GM12801 (cell line): ENCODE results near the gene CIDEA.

ENCODE experiments used
- TF ChIP-seq, protein P1 (sequence below): IDR thresholded peaks from one replicate; pipeline ENCODE4 v1.5.1; 2011; ENCODE audit warnings: control low read depth; ENCODE audit not compliant: insufficient read length; ENCODE audit errors: extremely low read depth

CIDEA gene

DNA sequence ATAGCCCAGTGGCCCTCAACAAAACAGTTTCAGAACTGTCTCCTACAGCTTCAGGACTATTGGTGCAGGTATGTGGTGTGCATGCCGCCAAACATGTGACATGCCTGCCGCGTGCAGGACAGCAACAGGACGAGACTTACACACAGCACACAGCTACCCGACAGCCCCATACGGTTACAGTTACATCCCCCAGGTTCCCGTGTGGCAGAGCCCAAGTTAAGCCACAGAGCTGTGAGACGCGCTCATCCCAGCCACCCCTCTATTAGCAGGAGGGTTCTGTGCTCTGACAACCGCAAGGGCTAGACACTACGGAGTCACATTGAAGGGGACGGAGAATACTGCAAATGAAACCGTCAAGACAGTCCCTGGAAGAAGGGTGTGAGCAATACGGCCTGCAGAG, 37.5 kb downstream of the CIDEA start:
- TF ChIP-seq, protein P1, sequence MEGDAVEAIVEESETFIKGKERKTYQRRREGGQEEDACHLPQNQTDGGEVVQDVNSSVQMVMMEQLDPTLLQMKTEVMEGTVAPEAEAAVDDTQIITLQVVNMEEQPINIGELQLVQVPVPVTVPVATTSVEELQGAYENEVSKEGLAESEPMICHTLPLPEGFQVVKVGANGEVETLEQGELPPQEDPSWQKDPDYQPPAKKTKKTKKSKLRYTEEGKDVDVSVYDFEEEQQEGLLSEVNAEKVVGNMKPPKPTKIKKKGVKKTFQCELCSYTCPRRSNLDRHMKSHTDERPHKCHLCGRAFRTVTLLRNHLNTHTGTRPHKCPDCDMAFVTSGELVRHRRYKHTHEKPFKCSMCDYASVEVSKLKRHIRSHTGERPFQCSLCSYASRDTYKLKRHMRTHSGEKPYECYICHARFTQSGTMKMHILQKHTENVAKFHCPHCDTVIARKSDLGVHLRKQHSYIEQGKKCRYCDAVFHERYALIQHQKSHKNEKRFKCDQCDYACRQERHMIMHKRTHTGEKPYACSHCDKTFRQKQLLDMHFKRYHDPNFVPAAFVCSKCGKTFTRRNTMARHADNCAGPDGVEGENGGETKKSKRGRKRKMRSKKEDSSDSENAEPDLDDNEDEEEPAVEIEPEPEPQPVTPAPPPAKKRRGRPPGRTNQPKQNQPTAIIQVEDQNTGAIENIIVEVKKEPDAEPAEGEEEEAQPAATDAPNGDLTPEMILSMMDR = no peak

DNA sequence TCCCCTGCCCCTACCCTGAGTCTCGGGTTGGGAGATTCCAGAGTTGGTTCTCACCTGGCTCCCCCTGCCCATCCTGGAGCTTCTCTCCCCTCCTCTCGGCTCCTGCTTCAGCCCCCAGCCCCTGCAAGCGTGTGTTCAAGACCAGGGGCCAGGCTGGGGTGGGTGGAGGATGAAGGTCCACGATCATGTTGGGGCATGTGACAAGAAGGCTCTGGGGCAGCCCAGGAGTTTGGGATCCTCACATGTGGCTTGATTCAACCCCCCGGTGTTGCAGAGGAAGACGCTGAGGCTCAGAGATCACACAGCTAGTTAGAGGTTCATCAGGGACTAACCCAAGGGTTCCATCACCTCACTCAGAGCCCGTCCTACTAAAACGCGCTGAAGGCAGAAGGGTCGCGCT, 39.7 kb downstream of the CIDEA start:
- TF ChIP-seq, protein P1 = no peak

DNA sequence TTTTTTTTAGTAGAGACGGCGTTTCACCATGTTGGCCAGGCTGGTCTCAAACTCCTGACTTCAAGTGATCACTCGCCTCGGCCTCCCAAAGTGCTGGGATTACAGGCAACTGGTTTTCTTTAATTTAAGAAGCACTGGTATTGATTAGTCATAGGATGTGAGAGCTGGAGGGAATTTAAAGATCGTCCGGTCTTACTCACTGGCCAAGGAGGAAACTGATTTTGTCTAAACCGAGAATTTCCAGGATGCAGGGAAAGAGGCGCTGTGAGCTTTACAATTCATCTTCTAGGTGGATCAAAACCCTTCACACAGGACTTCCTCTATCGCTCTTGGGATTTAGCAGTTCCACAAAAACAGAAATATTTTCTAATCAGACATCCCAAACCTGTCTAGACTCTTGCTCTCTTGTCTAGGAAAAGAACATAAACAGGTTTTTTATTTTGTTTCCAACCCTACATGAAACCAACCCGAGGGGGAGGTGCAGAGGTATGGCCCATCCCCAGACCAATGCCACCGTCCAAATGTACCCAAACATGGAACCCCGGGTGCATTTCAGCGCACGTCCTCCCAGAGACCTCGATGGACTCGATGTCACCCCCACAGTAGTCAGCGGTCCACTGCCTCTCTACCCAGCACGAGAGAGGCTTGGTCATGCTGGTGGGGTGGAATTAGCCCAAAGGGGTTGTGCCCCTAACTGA, 41.4 kb downstream of the CIDEA start:
- TF ChIP-seq, protein P1 = no peak

DNA sequence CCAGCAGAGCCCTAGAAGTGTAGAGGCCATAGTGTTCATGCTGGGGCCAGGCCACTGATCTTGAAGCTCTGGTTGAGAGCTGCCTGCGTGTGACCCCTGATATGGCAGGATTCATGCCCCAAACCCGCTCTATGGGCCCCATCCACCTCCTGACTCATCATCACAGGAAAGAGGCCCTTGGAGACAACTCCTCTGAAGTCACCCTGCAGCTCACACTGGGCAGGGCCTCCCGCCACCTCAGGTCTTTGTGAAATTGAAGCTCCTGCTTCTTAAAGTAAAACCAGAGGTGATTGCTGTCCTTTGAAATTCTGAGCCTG, 41.9 kb downstream of the CIDEA start:
- TF ChIP-seq, protein P1 = no peak

DNA sequence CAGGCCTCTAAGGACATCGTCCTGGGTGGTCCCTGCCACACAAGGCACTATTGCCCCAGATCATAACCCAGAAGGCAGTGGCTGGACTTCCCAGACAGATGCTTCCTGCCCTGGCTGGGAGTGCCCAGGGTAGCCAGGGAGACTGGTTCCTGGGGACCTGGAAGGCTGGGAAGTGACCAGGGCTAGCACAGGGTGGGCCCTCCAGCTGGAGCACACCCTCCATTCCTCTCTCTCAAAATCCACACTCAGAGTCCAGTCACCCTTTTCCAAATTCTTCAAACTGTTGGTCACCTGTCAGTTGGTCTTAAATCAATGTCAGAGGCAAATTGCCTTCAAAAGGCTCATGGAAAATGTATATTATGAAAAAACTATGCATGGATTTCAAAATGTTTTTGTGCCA, 42.3 kb downstream of the CIDEA start:
- TF ChIP-seq, protein P1 = no peak

DNA sequence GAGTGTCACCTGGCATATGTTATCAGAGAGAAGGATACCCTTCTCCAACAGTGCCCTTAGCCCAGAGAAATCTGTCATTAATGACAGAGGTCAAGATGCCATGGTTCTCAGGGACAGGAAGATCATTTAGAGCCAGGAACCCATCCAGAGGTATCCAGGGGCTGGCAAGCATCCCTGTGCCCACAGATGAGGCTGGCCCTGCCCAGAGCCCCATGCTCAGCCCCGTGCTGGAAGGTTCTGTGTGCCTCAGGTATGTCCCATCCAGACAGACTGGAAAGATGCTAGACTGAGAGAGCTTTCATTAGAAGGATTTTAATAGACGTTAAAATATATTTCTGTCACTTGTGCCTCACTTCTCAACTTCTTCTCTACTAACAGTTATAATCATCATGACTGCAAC, 45.7 kb downstream of the CIDEA start:
- TF ChIP-seq, protein P1 = no peak

DNA sequence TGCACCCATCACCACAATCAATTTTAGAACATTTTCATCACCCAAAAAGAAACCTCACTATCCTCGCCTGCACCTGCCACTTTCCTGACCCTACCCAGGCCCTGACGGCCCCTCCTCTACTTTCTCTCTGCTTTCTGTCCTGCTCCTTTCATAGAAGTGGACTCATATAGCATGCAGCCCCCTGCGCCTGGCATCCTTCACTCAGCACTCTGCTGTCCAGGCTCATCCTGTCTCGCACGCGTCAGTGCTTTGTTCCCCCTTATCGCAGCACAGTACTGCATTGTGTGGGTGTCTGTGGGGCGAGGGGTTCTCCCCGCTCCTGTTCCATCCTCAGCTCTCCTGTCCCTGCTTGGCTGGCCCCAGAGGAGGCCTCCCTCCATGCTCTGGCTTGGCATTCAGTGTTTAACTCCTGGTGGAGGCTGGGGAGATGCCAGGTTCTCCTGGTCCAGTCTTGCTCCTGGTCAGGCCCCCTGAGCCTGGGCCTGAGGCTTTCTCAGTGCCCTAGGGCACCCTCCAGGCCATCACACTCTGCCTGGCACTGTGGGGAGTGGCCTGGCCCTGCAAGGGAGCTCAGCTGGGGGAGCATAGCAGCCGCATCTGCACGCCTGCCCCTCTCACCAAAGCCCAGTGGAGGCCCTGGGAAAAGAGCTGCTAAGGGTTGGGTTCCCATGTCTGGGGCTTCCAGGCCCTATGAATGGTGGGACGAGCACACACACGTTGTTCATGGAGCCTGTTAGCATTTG, 47.3 kb downstream of the CIDEA start:
- TF ChIP-seq, protein P1 = no peak
